ENCODE measurements around the gene GCLC.

- TF ChIP-seq CTCF (IDR thresholded peaks at IDR 0.05; ENCODE audit: insufficient read depth, low read depth, low read length) (no peak), EZH2 (IDR thresholded peaks at IDR 0.05; ENCODE audit: insufficient read depth, low read length) (no peak)
These were observed 57.8 kb downstream of the GCLC start for GRCh38 chr6:53487080-53487479.
